Measurements from ENCODE around the gene BRPF3.
"Not testable (repeated sequence)": the region's sequence is repeated elsewhere in the genome, so short reads cannot be mapped to it uniquely, and the experiment has no call there.

The BRPF3 gene

GRCh38 chr6:36200998-36201596, 4.6 kb downstream of the BRPF3 start:
- DNase-seq (ENCODE audit: low spot score) = no peak

GRCh38 chr6:36201612-36202011, 5.1 kb downstream of the BRPF3 start:
- DNase-seq (ENCODE audit: low spot score) = no peak

- DNase-seq (ENCODE audit: low spot score) = no peak
Observed at GRCh38 chr6:36202101-36202500, 5.6 kb downstream of the BRPF3 start.

- peak; percentile 52 for DNase-seq (ENCODE audit: low spot score)
Observed at GRCh38 chr6:36204068-36204753, 7.7 kb downstream of the BRPF3 start.

- DNase-seq (ENCODE audit: low spot score) = no peak
Observed at GRCh38 chr6:36207155-36207554, 10.6 kb downstream of the BRPF3 start.

- DNase-seq (ENCODE audit: low spot score) = no peak
Observed at GRCh38 chr6:36209606-36210005, 13.1 kb downstream of the BRPF3 start.

- DNase-seq (ENCODE audit: low spot score) = no peak
Observed at GRCh38 chr6:36210182-36210581, 13.6 kb downstream of the BRPF3 start.

- no peak for DNase-seq (ENCODE audit: low spot score)
Observed at GRCh38 chr6:36210886-36211595, 14.5 kb downstream of the BRPF3 start.

GRCh38 chr6:36216559-36216958, 20.0 kb downstream of the BRPF3 start:
- DNase-seq (ENCODE audit: low spot score) = no peak

- DNase-seq (ENCODE audit: low spot score) = no peak
Observed at GRCh38 chr6:36217188-36217587, 20.6 kb downstream of the BRPF3 start.

GRCh38 chr6:36217946-36218345, 21.4 kb downstream of the BRPF3 start:
- no peak for DNase-seq (ENCODE audit: low spot score)

- not testable (repeated sequence) for DNase-seq (ENCODE audit: low spot score)
Observed at GRCh38 chr6:36218516-36218915, 22.0 kb downstream of the BRPF3 start.

- DNase-seq (ENCODE audit: low spot score) = no peak
Observed at GRCh38 chr6:36219081-36219480, 22.5 kb downstream of the BRPF3 start.

GRCh38 chr6:36220226-36220625, 23.7 kb downstream of the BRPF3 start:
- DNase-seq (ENCODE audit: low spot score) = no peak

GRCh38 chr6:36221674-36222073, 25.1 kb downstream of the BRPF3 start:
- DNase-seq (ENCODE audit: low spot score) = no peak

- DNase-seq (ENCODE audit: low spot score) = no peak
Observed at GRCh38 chr6:36222924-36223323, 26.4 kb downstream of the BRPF3 start.

- DNase-seq (ENCODE audit: low spot score) = no peak
Observed at GRCh38 chr6:36223706-36224105, 27.2 kb downstream of the BRPF3 start.

GRCh38 chr6:36224918-36225461, 28.4 kb downstream of the BRPF3 start:
- no peak for DNase-seq (ENCODE audit: low spot score)

GRCh38 chr6:36226438-36227047, 30.0 kb downstream of the BRPF3 start:
- DNase-seq (ENCODE audit: low spot score) = no peak

- no peak for DNase-seq (ENCODE audit: low spot score)
Observed at GRCh38 chr6:36227379-36228228, 31.1 kb downstream of the BRPF3 start.

- no peak for DNase-seq (ENCODE audit: low spot score)
Observed at GRCh38 chr6:36229223-36229622, 32.7 kb downstream of the BRPF3 start.

- no peak for DNase-seq (ENCODE audit: low spot score)
Observed at GRCh38 chr6:36230371-36230770, 33.8 kb downstream of the BRPF3 start.
